IMR-90 (cell line): ENCODE results near the gene FOXP1.

ENCODE experiments used
- BHLHE40 ChIP-seq: fragments of 150-350 bp; IDR thresholded peaks from 2 replicates; pipeline ENCODE4 v1.6.1; 2016; ENCODE audit warnings: mild to moderate bottlenecking, low read depth, low read length
- CEBPB ChIP-seq: IDR thresholded peaks from 2 replicates; pipeline ENCODE4 v1.6.1; 2012; ENCODE audit warnings: low read depth, low read length, improper control_type of control experiment
- CHD1 ChIP-seq: IDR thresholded peaks from 2 replicates; pipeline ENCODE4 v1.6.1; 2012; ENCODE audit warnings: low read depth, low read length, improper control_type of control experiment
- POLR2A ChIP-seq: IDR thresholded peaks from 2 replicates; pipeline ENCODE4 v1.6.1; 2012; ENCODE audit warnings: mild to moderate bottlenecking, low read depth, low read length
- SMC3 ChIP-seq: fragments of 150-350 bp; IDR thresholded peaks from 2 replicates; pipeline ENCODE4 v1.6.1; 2016; ENCODE audit warnings: low read depth, mild to moderate bottlenecking, antibody characterized with exemption, low read length, moderate library complexity
- TF ChIP-seq, protein P1 (sequence below): conservative IDR thresholded peaks from 2 replicates; pipeline ENCODE4 v1.5.1; 2012; ENCODE audit warnings: mild to moderate bottlenecking, low read depth, low read length, improper control_type of control experiment

DNA sequence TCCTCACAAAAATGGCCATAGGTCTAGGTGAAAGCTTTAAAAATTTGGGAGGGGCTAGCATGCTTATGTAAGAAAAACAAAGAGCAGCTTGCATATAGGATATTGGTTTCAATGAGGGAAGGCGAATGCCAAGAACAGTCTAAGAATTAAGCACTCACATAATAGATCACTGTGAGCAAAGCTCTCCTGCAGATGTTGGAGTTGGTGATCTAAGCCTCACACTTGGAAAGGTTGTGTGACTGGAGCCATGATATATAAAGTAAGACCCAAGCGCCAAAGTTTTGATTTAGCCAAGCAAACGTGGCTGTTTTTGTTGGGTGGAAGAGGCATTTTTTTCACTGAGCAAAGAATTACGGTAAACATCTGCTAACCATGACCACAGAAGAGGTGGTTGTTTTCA, 237.5 kb downstream of the FOXP1 start:
- TF ChIP-seq, protein P1, sequence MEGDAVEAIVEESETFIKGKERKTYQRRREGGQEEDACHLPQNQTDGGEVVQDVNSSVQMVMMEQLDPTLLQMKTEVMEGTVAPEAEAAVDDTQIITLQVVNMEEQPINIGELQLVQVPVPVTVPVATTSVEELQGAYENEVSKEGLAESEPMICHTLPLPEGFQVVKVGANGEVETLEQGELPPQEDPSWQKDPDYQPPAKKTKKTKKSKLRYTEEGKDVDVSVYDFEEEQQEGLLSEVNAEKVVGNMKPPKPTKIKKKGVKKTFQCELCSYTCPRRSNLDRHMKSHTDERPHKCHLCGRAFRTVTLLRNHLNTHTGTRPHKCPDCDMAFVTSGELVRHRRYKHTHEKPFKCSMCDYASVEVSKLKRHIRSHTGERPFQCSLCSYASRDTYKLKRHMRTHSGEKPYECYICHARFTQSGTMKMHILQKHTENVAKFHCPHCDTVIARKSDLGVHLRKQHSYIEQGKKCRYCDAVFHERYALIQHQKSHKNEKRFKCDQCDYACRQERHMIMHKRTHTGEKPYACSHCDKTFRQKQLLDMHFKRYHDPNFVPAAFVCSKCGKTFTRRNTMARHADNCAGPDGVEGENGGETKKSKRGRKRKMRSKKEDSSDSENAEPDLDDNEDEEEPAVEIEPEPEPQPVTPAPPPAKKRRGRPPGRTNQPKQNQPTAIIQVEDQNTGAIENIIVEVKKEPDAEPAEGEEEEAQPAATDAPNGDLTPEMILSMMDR, result no peak
- TF ChIP-seq POLR2A (no peak), CEBPB (no peak), BHLHE40 (no peak), CHD1 (no peak), SMC3 (no peak)
